Ecto neural progenitor cell (in vitro differentiated cells): ENCODE results near the gene C11orf91.
"Not testable (repeated sequence)": the region's sequence is repeated elsewhere in the genome, so short reads cannot be mapped to it uniquely, and the experiment has no call there.

Source experiments
- DNase-seq: peaks from one replicate; pipeline ENCODE4 v3.0.0-alpha.2; 2018; ENCODE audit warnings: low spot score

The C11orf91 gene

GRCh38 chr11:33695051-33695566 lies 5.5 kb downstream of the C11orf91 start:
- DNase-seq: no peak

DNA sequence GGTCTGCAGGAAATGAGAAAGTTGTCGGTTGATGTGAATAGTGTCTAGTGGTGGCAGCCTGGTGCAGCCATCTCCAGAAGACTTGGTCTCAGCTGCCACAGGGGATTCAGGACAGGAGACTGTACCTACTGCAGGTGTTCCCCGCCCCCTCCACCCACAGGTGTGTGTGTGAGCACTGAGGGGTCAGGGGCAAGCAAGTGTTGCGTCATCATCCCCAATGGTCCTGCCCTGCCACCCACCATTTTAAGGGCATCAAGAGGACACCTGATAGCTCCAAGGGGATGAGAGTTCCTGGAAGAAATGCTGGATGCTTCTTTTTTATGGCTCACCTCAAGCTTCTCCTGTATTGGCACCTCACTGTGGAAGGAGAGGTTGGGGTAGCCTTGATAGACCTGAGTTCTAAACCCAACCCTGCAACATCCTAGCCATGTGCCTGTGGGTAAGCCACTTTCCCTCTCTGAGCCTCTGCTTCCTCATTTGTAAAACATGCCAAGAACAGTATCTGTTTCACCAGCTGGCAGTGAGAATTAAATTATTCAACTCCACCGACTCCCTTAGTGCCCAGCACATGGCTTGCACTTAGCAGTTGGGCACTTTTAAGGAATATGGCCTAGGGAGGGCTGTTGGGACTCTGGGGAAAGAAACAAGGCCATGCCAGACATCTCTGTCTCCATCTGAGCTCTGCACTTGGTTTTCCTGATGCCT lies 6.1 kb downstream of the C11orf91 start:
- DNase-seq: no peak

- DNase-seq: no peak
These were observed 8.1 kb downstream of the C11orf91 start for GRCh38 chr11:33692541-33692940.

DNA sequence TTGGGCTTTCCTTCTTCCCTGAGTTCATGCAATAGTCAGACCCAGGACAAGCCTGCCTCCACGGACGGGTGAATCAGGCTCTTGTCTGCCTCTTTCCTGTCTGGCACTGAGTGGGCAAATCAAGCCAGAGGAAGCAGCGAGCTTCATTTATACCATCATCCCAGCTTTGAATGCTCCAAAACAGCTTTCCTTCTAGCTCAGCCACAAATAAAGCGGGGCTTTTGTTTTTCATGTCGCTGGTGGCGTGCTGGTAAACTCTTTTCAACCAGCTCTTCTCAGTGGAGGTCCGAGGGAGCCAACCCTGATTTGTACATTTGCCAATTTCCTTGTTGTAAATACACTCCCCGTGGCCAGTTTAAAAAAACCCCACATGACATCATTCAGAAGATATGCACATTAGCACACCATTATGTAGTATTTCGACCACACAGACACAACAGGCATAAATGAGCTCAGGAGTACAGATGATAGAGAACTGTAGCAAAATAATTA lies 8.6 kb downstream of the C11orf91 start:
- DNase-seq: no peak

GRCh38 chr11:33691066-33691864 lies 9.4 kb downstream of the C11orf91 start:
- DNase-seq: no peak

DNA sequence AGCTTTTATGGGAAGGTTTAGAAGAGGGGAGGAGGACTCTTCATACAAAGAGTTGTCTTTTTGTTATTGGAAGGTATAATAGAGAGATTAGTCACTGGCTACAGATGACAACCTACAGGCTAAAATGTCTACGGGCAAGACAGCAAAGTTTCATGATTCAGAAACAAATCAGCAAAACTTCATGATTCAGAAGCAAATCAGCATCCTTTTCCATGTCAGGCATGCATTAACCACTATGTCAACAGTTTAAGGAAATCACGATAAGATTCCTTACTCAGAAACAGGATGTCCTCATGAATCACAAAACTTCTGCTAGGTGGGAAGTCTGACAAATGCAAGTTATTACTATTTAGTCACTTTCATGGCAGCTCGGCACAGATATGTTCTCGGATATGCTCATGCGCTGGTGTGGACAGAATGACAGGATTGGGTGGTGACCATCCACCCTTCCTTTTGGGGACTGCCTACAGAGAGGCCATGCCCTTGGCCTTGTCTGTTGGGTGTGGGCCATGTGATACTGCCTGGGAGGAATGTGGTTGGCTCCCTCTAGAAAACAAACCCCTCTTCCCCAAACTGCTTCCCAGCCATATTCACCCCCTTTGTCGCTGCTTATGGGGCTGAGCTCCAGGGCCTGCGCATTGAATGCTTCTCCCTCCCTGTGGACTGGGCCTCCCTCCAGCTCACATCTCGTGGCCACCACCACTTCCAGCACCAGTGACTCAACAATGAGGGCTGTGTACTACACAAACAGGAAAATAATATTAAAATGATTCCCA lies 10.1 kb downstream of the C11orf91 start:
- no peak for DNase-seq

DNA sequence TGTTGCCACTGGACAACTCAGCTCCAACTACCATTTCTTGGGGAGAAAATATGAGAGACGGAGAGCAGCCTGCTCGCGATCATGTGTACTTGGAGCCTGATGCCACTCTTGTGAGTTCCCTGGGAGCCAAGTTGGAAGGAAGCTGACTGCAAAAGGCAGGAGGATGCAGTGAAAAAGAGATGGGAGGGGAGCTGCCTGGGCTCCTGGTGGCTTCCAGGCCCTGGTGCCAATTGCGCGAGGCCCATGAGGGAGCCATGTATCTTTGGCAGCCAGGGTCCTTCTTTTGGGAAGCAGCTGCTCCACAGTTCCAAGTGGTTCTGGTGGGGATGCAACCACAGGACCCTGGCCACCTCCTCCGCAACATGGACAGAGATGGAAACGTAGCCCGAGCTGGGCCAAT lies 11.1 kb downstream of the C11orf91 start:
- no peak for DNase-seq

- DNase-seq: no peak
These were observed 11.5 kb downstream of the C11orf91 start for GRCh38 chr11:33689085-33689484.

DNA sequence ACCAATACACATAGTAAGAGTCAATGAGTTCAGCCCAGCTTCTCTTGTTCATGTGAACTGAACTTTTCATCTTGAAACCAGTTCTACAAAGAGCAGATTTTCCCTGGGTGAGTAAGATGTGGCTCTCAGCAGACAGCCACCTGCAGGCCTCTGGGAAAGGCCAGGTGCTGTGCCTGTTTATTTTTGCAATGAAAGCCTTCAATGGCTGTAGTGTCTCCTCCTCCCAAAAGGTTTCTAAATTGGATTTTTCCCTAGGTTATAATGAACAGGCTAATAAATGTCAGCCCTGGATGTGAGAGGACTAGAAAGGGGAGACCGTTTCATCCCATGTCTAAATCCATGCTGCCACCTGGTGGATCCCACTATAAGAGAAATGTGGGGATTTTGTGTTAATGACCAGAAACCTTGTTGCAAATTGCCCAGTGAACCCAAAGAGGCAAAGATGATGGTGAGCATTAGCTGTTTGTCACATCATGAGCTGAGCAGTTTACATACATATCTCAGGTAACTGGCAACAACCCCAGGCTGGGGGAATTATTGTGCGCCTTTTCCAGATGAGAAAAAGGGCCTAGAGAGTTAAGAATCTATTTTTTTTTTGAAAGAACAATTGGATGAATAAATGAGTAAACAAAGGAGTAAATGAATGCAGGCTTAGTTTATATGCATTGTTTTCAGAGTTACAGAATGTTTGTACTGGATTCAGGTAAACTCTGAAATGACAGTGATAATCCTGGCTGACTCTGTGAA lies 12.7 kb downstream of the C11orf91 start:
- no peak for DNase-seq

GRCh38 chr11:33685082-33685481 lies 15.5 kb downstream of the C11orf91 start:
- DNase-seq: no peak

- no peak for DNase-seq
These were observed 16.5 kb downstream of the C11orf91 start for GRCh38 chr11:33684003-33684706.

GRCh38 chr11:33682446-33682845 lies 18.2 kb downstream of the C11orf91 start:
- DNase-seq: no peak

DNA sequence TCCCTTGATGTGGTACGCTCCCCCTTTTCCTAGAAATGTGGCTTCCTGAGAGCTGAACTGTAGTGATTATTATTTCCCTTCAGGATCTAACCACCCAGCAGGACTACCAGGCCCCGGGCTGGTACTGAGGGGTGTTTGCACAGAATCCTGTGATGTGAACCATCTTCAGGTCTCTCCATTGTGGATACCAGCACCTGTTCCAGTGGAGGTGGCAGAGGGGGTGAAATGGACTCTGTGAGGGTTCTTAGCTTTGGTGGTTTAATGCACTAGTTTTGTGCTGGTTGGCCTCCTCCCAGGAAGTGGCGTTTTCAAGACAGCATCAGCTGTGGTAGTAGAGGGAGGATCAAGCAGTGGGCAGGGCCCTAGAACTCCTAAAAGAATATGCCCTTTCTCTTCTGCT lies 18.6 kb downstream of the C11orf91 start:
- no peak for DNase-seq

GRCh38 chr11:33678616-33679015 lies 22.0 kb downstream of the C11orf91 start:
- not testable (repeated sequence) for DNase-seq

GRCh38 chr11:33674035-33674814 lies 26.4 kb downstream of the C11orf91 start:
- DNase-seq: no peak

DNA sequence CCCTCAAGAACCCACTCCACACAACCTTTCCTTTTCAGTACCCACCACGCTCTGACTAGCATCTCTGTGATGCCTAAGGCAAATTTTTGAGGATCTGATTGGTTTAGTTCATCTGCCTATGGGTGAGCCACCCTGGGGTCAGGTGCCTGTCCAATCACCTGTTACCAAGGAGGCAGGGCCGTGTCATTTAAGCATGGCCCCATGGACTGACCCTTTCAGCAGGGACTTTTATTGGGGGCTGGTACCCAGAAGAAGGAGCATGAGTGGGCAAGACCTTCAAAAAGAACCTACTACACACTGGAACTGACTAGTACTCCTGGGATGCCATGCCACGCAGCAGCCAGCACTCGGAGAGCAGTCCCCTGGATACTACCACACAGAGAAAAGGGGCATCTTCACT lies 28.4 kb downstream of the C11orf91 start:
- DNase-seq: no peak

DNA sequence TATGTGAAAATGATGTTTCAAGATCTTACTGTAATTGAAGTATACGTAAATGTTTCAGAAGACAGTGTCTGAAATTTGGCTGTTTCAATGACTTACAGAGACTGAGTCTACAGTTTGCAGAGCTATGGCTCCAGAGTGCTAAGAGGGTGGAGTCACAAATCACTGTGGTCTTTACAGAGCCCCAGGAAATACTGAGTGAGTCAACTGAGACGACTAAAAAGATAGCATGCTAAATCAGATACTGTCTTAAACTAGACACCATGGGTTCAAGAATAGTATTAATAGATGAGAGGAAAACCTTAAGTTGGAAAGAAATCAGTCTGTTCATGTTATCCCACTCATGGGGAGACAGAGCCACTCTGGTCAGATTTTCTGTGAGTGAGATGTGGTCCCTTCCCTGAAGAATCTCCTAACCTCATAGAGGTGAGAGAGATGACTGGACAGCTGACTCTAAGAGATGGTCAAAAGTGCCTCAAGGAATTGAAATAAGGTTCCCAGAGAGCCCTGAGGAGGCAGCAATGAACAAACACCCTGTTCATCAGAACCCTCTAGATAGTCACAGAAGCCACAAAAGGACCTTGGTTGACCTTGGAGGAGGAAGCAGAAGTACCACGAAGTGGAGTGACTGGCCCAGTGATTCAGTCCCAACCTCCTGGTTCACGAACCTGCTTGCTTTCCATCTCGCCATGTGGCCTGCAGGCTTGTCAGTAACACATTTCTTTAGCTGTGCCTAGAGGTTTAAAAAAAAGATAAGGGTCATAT lies 30.2 kb downstream of the C11orf91 start:
- no peak for DNase-seq

- DNase-seq: no peak
These were observed 30.9 kb downstream of the C11orf91 start for GRCh38 chr11:33669598-33670249.
